Activated T-cell treated with anti-CD3 and anti-CD28 coated beads, Interleukin-2, amount 50 U/mL, for 4 hours (primary cell): ENCODE data around the gene IKZF2. TPM values are rescaled to one million over a fixed set of nuclear protein-coding genes. Genes with fewer than 3 reads are reported as not detected.

Source experiments
- ATAC-seq, 2 donors: fragments of 200-7000 bp; cut with Tn5 transposase; one replicate each; pipeline ENCODE4 v1.10.0; 2021
- DNase-seq: peaks from one replicate; pipeline ENCODE4 v3.0.0-alpha.2; 2020
- H3K27me3 Mint-ChIP-seq: one replicate; pipeline ENCODE4 v1.8.0; 2021; ENCODE audit warnings: low read depth, mixed read lengths
- H3K36me3 Mint-ChIP-seq: one replicate; pipeline ENCODE4 v1.8.0; 2022; ENCODE audit warnings: mixed read lengths; ENCODE audit not compliant: insufficient read depth
- H3K4me1 Mint-ChIP-seq: one replicate; pipeline ENCODE4 v1.8.0; 2021; ENCODE audit warnings: low read depth, mixed read lengths
- H3K4me3 Mint-ChIP-seq: one replicate; pipeline ENCODE4 v1.8.0; 2021; ENCODE audit warnings: mild to moderate bottlenecking, moderate library complexity, mixed read lengths
- H3K9me3 Mint-ChIP-seq: one replicate; pipeline ENCODE4 v1.8.0; 2021; ENCODE audit warnings: mixed read lengths
- total RNA-seq, 3 donors: library from RNA; stranded (reverse); gene quantifications; one replicate each; pipeline ENCODE4 v1.2.1, GENCODE V29; 2021

Gene IKZF2
- total RNA-seq, 3 donors from 2014 or later: 8.0 to 11.2 (median 10.5) TPM

- peaks cover 25% of the 10 kb centered on the region for H3K27me3 Mint-ChIP-seq
- peaks cover 26% of the 10 kb centered on the region for H3K4me1 Mint-ChIP-seq
- no peaks in the 10 kb centered on the region for H3K9me3 Mint-ChIP-seq
- H3K36me3 Mint-ChIP-seq: no peaks in the 10 kb centered on the region
- DNase-seq (no peak), ATAC-seq (no peak)
- peak overlapping the region; percentile 84 for H3K4me3 Mint-ChIP-seq
Observed at GRCh38 chr2:213147538-213147937, 3.9 kb downstream of the IKZF2 start.

GRCh38 chr2:213145715-213146242 is 5.6 kb downstream of the IKZF2 start:
- ATAC-seq (peak; percentile 19 to 35), DNase-seq (no peak)
- Mint-ChIP-seq H3K36me3 (no peaks in the 10 kb centered on the region), H3K4me3 (peak overlapping the region; percentile 61), H3K4me1 (peaks cover 15% of the 10 kb centered on the region), H3K27me3 (peaks cover 16% of the 10 kb centered on the region), H3K9me3 (no peaks in the 10 kb centered on the region)

- DNase-seq (no peak), ATAC-seq (no peak)
- Mint-ChIP-seq H3K9me3 (no peaks in the 10 kb centered on the region), H3K27me3 (peaks cover 2% of the 10 kb centered on the region), H3K36me3 (no peaks in the 10 kb centered on the region), H3K4me3 (no peak overlapping the region), H3K4me1 (peaks cover 2% of the 10 kb centered on the region)
Observed at GRCh38 chr2:213137064-213137463, 14.3 kb downstream of the IKZF2 start.

- no peaks in the 10 kb centered on the region for H3K36me3 Mint-ChIP-seq
- DNase-seq: no peak
- H3K9me3 Mint-ChIP-seq: no peaks in the 10 kb centered on the region
- H3K4me3 Mint-ChIP-seq: peak overlapping the region; percentile 39
- H3K27me3 Mint-ChIP-seq: no peaks in the 10 kb centered on the region
- H3K4me1 Mint-ChIP-seq: peaks cover 10% of the 10 kb centered on the region
- ATAC-seq: no peak
Observed at GRCh38 chr2:213129311-213129710, 22.1 kb downstream of the IKZF2 start.

- Mint-ChIP-seq H3K36me3 (no peaks in the 10 kb centered on the region), H3K9me3 (no peaks in the 10 kb centered on the region), H3K4me3 (no peak overlapping the region), H3K4me1 (peaks cover 23% of the 10 kb centered on the region), H3K27me3 (no peaks in the 10 kb centered on the region)
- ATAC-seq (peak; percentile 7 to 32), DNase-seq (no peak)
Observed at GRCh38 chr2:213125646-213126347, 25.6 kb downstream of the IKZF2 start.

- H3K27me3 Mint-ChIP-seq: no peaks in the 10 kb centered on the region
- no peaks in the 10 kb centered on the region for H3K9me3 Mint-ChIP-seq
- H3K4me1 Mint-ChIP-seq: peaks cover 36% of the 10 kb centered on the region
- H3K4me3 Mint-ChIP-seq: no peak overlapping the region
- no peak for DNase-seq
- no peak for ATAC-seq
- no peaks in the 10 kb centered on the region for H3K36me3 Mint-ChIP-seq
Observed at GRCh38 chr2:213122725-213123124, 28.7 kb downstream of the IKZF2 start.

- DNase-seq (no peak), ATAC-seq (no peak)
- H3K36me3 Mint-ChIP-seq: no peaks in the 10 kb centered on the region
- H3K27me3 Mint-ChIP-seq: no peaks in the 10 kb centered on the region
- no peak overlapping the region for H3K4me3 Mint-ChIP-seq
- H3K4me1 Mint-ChIP-seq: peaks cover 39% of the 10 kb centered on the region
- H3K9me3 Mint-ChIP-seq: no peaks in the 10 kb centered on the region
Observed at GRCh38 chr2:213121690-213122089, 29.7 kb downstream of the IKZF2 start.

- Mint-ChIP-seq H3K4me1 (peaks cover 39% of the 10 kb centered on the region), H3K4me3 (peak overlapping the region; percentile 9), H3K27me3 (no peaks in the 10 kb centered on the region), H3K36me3 (no peaks in the 10 kb centered on the region), H3K9me3 (no peaks in the 10 kb centered on the region)
- peak; percentile 83 to 85 for ATAC-seq
- DNase-seq: peak; percentile 8
Observed at GRCh38 chr2:213119061-213119809, 32.2 kb downstream of the IKZF2 start.

- Mint-ChIP-seq H3K4me3 (no peak overlapping the region), H3K36me3 (no peaks in the 10 kb centered on the region), H3K27me3 (no peaks in the 10 kb centered on the region), H3K9me3 (no peaks in the 10 kb centered on the region), H3K4me1 (peaks cover 11% of the 10 kb centered on the region)
- ATAC-seq (no peak), DNase-seq (no peak)
Observed at GRCh38 chr2:213108308-213108707, 43.1 kb downstream of the IKZF2 start.

GRCh38 chr2:213107728-213108127 is 43.7 kb downstream of the IKZF2 start:
- DNase-seq (no peak), ATAC-seq (peak; percentile 42 to 46)
- no peaks in the 10 kb centered on the region for H3K27me3 Mint-ChIP-seq
- no peak overlapping the region for H3K4me3 Mint-ChIP-seq
- H3K9me3 Mint-ChIP-seq: no peaks in the 10 kb centered on the region
- no peaks in the 10 kb centered on the region for H3K36me3 Mint-ChIP-seq
- H3K4me1 Mint-ChIP-seq: peaks cover 13% of the 10 kb centered on the region

GRCh38 chr2:213105212-213105611 is 46.2 kb downstream of the IKZF2 start:
- no peaks in the 10 kb centered on the region for H3K36me3 Mint-ChIP-seq

GRCh38 chr2:213104903-213105202 is 46.6 kb downstream of the IKZF2 start:
- DNase-seq (no peak), ATAC-seq (no peak)
- Mint-ChIP-seq H3K36me3 (no peaks in the 10 kb centered on the region), H3K4me3 (no peak overlapping the region), H3K4me1 (peaks cover 19% of the 10 kb centered on the region), H3K9me3 (no peaks in the 10 kb centered on the region), H3K27me3 (no peaks in the 10 kb centered on the region)

More at GRCh38 chr2:213105212-213105611, 46.2 kb downstream of the IKZF2 start:
- ATAC-seq (no peak), DNase-seq (no peak)
- Mint-ChIP-seq H3K27me3 (no peaks in the 10 kb centered on the region), H3K4me1 (peaks cover 19% of the 10 kb centered on the region), H3K9me3 (no peaks in the 10 kb centered on the region), H3K4me3 (no peak overlapping the region)

GRCh38 chr2:213104092-213104902 is 47.1 kb downstream of the IKZF2 start:
- H3K4me3 Mint-ChIP-seq: peak overlapping the region; percentile 43
- DNase-seq (no peak), ATAC-seq (peak in 1 of 2 donors; percentile 29)
- H3K27me3 Mint-ChIP-seq: no peaks in the 10 kb centered on the region
- H3K4me1 Mint-ChIP-seq: peaks cover 19% of the 10 kb centered on the region
- no peaks in the 10 kb centered on the region for H3K9me3 Mint-ChIP-seq
- H3K36me3 Mint-ChIP-seq: no peaks in the 10 kb centered on the region

- Mint-ChIP-seq H3K4me1 (peaks cover 19% of the 10 kb centered on the region), H3K4me3 (no peak overlapping the region), H3K9me3 (no peaks in the 10 kb centered on the region), H3K36me3 (no peaks in the 10 kb centered on the region), H3K27me3 (no peaks in the 10 kb centered on the region)
- ATAC-seq (peak; percentile 39 to 41), DNase-seq (no peak)
Observed at GRCh38 chr2:213101692-213102460, 49.5 kb downstream of the IKZF2 start.
